ENCODE data around the gene GZMB. TPM values are rescaled to one million over a fixed set of nuclear protein-coding genes. Genes with fewer than 3 reads are reported as not detected.

Gene GZMB
- total and polyA plus RNA-seq, 12 donors = 0.35 to 19.2 (median 0.96) TPM; not detected in 1

DNA sequence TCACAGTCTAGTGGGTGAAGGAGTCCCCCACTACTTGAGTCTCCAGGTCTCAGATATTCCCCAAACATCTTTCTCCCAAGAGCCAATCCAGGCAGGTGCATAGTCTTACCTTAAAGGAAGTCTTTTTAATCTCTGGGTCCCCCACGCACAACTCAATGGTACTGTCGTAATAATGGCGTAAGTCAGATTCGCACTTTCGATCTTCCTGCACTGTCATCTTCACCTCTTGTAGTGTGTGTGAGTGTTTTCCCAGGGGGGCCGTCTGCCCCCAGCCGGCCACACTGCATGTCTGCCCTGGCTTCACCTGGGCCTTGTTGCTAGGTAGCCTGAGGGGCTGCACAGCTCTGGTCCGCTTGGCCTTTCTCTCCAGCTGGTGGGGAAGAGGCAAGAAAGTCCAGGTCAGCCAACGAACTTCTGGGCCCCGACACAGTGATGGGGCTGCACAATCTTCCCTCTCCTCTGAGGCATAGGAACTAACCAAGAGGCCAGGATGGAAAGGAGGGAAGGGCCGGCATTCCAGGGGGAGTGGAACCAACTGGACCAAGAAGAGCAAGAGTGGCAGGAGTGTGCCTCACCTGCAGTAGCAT is 2.1 kb downstream of the GZMB start:
- intact Hi-C loops (cut with DNase I) = no loop called here
- Histone ChIP-seq H3K4me3 (peak overlapping the region in 1 of 10 donors; percentile 32), H3K36me3 (no peaks in the 10 kb centered on the region), H3K27me3 (peaks cover 0 to 3% (median 0%) of the 10 kb centered on the region in 7 donors), H3K9me3 (no peaks in the 10 kb centered on the region), H3K27ac (no peak overlapping the region), H3K4me1 (no peaks in the 10 kb centered on the region)
- TF ChIP-seq, protein P1, sequence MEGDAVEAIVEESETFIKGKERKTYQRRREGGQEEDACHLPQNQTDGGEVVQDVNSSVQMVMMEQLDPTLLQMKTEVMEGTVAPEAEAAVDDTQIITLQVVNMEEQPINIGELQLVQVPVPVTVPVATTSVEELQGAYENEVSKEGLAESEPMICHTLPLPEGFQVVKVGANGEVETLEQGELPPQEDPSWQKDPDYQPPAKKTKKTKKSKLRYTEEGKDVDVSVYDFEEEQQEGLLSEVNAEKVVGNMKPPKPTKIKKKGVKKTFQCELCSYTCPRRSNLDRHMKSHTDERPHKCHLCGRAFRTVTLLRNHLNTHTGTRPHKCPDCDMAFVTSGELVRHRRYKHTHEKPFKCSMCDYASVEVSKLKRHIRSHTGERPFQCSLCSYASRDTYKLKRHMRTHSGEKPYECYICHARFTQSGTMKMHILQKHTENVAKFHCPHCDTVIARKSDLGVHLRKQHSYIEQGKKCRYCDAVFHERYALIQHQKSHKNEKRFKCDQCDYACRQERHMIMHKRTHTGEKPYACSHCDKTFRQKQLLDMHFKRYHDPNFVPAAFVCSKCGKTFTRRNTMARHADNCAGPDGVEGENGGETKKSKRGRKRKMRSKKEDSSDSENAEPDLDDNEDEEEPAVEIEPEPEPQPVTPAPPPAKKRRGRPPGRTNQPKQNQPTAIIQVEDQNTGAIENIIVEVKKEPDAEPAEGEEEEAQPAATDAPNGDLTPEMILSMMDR (IDR thresholded peaks at IDR 0.05) = no peak
- no peak for DNase-seq
- 92 to 93% methylated on average over 11 of the region's 11 CpGs for WGBS, 2 donors
- no peak for ATAC-seq

DNA sequence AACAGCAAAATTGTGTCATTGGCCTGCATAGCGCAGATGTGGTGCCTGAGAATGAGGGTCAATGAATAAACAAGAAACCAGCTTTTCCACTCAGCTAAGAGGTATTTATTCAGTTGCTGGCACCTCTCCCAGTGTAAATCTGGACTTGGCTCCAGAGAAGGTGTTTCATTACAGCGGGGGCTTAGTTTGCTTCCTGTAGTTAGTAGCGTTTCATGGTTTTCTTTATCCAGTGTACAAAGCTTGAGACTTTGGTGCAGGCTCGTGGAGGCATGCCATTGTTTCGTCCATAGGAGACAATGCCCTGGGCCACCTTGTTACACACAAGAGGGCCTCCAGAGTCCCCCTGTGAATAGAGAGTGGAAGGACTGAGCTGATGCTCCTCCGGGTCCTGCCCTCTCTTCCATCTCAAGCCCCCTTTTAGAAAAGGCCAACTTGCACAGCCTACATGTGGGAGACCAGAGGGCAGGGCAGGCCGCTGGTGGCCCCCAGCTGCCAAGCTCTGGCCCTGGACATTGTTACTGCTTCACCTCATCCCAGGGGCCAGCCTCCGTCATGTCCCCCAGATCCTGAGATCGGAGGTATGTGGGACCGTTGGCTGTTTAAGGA is 3.0 kb downstream of the GZMB start:
- Histone ChIP-seq H3K27ac (no peak overlapping the region), H3K4me3 (peak overlapping the region in 1 of 10 donors; percentile 32), H3K36me3 (no peaks in the 10 kb centered on the region), H3K27me3 (peaks cover 0 to 3% (median 0%) of the 10 kb centered on the region in 7 donors), H3K4me1 (no peaks in the 10 kb centered on the region), H3K9me3 (no peaks in the 10 kb centered on the region)
- intact Hi-C loops (cut with DNase I) = no loop called here
- TF ChIP-seq, protein P1 (IDR thresholded peaks at IDR 0.05) = no peak
- ATAC-seq (no peak), DNase-seq (no peak)
- WGBS, 2 donors = 76 to 84% methylated on average over 10 of the region's 10 CpGs

DNA sequence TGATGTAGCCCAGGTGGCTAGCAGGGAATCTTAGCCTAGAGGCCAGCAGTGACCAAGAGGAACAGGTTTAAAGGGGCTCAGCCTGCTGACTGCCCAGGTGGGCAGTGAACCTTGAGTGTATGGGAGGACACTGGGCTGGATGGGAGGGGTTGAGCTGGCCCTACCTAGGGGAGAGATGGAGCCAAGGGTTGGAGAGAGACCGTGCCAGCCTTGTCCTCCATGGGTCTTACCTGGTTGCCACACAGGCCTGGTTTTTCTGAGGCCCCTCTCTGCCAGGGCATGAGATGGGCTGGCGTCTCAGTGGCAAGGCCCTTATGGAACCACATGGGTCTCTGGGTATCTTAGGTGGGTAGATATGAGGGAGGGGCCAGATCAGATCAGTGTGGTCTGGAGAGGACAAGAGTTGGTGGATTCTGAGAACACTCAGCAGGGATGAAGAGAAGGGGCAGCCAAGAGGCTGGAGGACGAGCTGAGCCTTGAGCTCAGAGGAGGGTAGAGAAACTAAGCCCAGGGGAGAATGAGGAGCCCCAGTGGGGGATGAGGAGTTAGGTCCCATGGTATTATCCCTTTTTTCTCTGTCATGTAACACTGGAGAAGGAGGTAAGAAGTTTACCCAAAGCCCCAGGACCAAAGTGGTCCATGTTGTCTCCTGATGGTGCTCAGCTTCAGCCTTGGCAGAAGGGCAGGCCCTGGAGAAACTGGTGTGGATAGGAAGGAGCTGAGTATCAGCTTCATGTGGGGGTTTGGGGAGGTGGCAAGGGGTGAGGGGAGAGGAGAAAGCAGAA is 3.7 kb downstream of the GZMB start:
- Histone ChIP-seq H3K36me3 (no peaks in the 10 kb centered on the region), H3K27ac (no peak overlapping the region), H3K4me1 (no peaks in the 10 kb centered on the region), H3K27me3 (peaks cover 0 to 3% (median 0%) of the 10 kb centered on the region in 7 donors), H3K9me3 (no peaks in the 10 kb centered on the region), H3K4me3 (no peak overlapping the region)
- WGBS, 2 donors = 73 to 83% methylated on average over 3 of the region's 3 CpGs
- ATAC-seq (no peak), DNase-seq (no peak)
- intact Hi-C loops (cut with DNase I) = no loop called here
- TF ChIP-seq, protein P1 (IDR thresholded peaks at IDR 0.05) = no peak

DNA sequence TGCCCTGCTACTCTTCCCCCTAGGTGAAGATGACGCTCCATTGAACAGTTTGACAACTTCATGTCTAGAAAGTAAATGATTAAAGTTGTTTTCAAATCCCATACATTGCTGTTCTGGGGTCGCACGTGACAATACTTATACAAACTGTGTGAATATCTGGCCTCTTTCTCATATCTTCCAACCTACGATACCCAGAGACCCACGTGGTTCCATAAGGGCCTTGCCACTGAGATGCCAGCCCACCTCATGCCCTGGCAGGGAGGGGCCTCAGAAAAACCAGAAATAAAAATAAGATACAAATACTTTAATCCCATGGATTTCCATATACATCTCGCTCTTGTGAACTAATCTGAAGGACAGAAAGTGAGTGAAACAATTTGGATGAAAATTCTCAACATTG is 4.5 kb downstream of the GZMB start:
- WGBS, 2 donors = 82 to 87% methylated on average over 6 of the region's 6 CpGs
- Histone ChIP-seq H3K27ac (no peak overlapping the region), H3K4me1 (no peaks in the 10 kb centered on the region), H3K27me3 (peaks cover 0 to 3% (median 0%) of the 10 kb centered on the region in 7 donors), H3K9me3 (no peaks in the 10 kb centered on the region), H3K4me3 (no peak overlapping the region), H3K36me3 (no peaks in the 10 kb centered on the region)
- intact Hi-C loops (cut with DNase I) = no loop called here
- ATAC-seq (no peak), DNase-seq (no peak)
- TF ChIP-seq, protein P1 (IDR thresholded peaks at IDR 0.05) = no peak
